CD4-positive, alpha-beta T cell (primary cell): Measurements from ENCODE around the gene ZNF827. TPM values are rescaled to one million over a fixed set of nuclear protein-coding genes. Genes with fewer than 3 reads are reported as not detected.

Experiments
- ATAC-seq: fragments of 200-7000 bp; cut with Tn5 transposase; one replicate; pipeline ENCODE4 v1.10.0; 2022; ENCODE audit warnings: mild to moderate bottlenecking; ENCODE audit not compliant: poor library complexity
- CTCF ChIA-PET: fragments of 350-600 bp; sonication (Branson Sonifier 250); formaldehyde crosslinking; loops from one replicate; lab custom pipeline; 2021; ENCODE audit warnings: antibody characterized with exemption, inconsistent platforms; lab: Charles Lee
- POLR2A ChIA-PET: fragments of 350-600 bp; sonication (Branson Sonifier 250); formaldehyde crosslinking; loops from one replicate; lab custom pipeline; 2021; ENCODE audit warnings: antibody characterized with exemption, inconsistent platforms; lab: Charles Lee
- DNase-seq, 14 experiments: peaks; one replicate each; pipeline ENCODE4 v3.0.0-alpha.2; 2013 to 2020; ENCODE audit warnings: mixed read lengths in 2 of 14
- H3K27ac ChIP-seq, 2 donors: one replicate each; pipeline versions ENCODE4 v1.5.1 to v1.7.0; 2013; ENCODE audit warnings: low read length in 2 of 2, low read depth in 1 of 2, mild to moderate bottlenecking in 1 of 2
- H3K27me3 ChIP-seq, 2 experiments: 1 replicate in 1 of 2; 2 replicates in 1 of 2; pipeline versions ENCODE4 v1.6.1 to v1.7.0; 2013; ENCODE audit warnings: low read length in 2 of 2, control low read depth in 1 of 2, mild to moderate bottlenecking in 1 of 2, moderate library complexity in 1 of 2; ENCODE audit not compliant: insufficient read depth in 2 of 2, control insufficient read depth in 1 of 2
- H3K36me3 ChIP-seq: one replicate; pipeline ENCODE4 v1.6.1; 2013; ENCODE audit warnings: low read length, control low read depth; ENCODE audit not compliant: insufficient read depth
- H3K4me1 ChIP-seq: one replicate; pipeline ENCODE4 v1.6.1; 2013; ENCODE audit warnings: low read length, control low read depth; ENCODE audit not compliant: insufficient read depth
- H3K4me3 ChIP-seq: one replicate; pipeline ENCODE4 v1.5.1; 2013; ENCODE audit warnings: mild to moderate bottlenecking, low read length, moderate library complexity
- H3K9me3 ChIP-seq, 2 experiments: 1 replicate in 1 of 2; 2 replicates in 1 of 2; pipeline versions ENCODE4 v1.6.1 to v1.7.0; 2013; ENCODE audit warnings: low read length in 2 of 2, mild to moderate bottlenecking in 2 of 2, control low read depth in 1 of 2, moderate library complexity in 1 of 2; ENCODE audit not compliant: control insufficient read depth in 1 of 2, insufficient read depth in 1 of 2
- H3K27ac Mint-ChIP-seq: one replicate; pipeline ENCODE4 v1.8.0; 2020; ENCODE audit warnings: mixed read lengths
- H3K27me3 Mint-ChIP-seq: one replicate; pipeline ENCODE4 v1.8.0; 2021; ENCODE audit warnings: mixed read lengths
- H3K36me3 Mint-ChIP-seq: one replicate; pipeline ENCODE4 v1.8.0; 2021; ENCODE audit warnings: low read depth, mixed read lengths
- H3K4me1 Mint-ChIP-seq: one replicate; pipeline ENCODE4 v1.8.0; 2021; ENCODE audit warnings: low read depth, mixed read lengths
- H3K4me3 Mint-ChIP-seq: one replicate; pipeline ENCODE4 v1.8.0; 2020; ENCODE audit warnings: mild to moderate bottlenecking, mixed read lengths
- H3K9me3 Mint-ChIP-seq: one replicate; pipeline ENCODE4 v1.8.0; 2020; ENCODE audit warnings: mixed read lengths
- CTCF ChIP-seq: fragments of 200-600 bp; IDR thresholded peaks from one replicate; pipeline ENCODE4 v1.8.0; 2022; ENCODE audit warnings: antibody characterized with exemption, mild to moderate bottlenecking
- intact Hi-C, 2 experiments: fragments of 100-400 bp; cut with DNase I in 1 of 2; cut with micrococcal nuclease in 1 of 2; formaldehyde crosslinking; loops; one replicate each; pipeline versions ENCODE4 v1.15.1 to v1.9.0; 2023 to 2025; cut with DNase I, micrococcal nuclease
- total RNA-seq, 174 experiments: library from RNA in 2 of 174; stranded (reverse) in 2 of 174; gene quantifications; one replicate each; pipeline ENCODE4 v1.2.3 and lab custom pipeline; 2021 to 2026

ZNF827 gene
- total RNA-seq, 2 experiments from 2014 or later: 13.7 to 14.3 TPM

DNA sequence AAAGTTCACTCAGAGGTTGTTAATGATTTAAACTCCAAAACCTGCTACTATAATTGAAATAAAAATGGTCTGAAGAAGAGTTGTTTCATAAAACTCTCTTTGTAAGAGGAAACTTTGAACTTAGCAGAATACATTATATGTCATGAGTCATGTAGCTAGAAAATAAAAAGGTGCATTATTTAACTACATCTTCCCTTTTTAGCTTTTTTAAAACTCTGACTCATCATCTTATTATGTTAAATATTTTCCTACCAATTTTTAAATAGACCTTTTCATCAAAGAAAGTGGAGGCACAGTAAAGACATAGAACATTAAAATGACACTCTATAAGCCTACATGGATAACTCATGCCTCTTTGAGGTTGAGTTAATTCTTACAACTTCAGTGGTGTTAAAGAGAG is 1.2 kb upstream of the ZNF827 start:
- H3K4me3 Mint-ChIP-seq: peak overlapping the region; percentile 97
- H3K4me1 ChIP-seq: peaks cover 16% of the 10 kb centered on the region
- no peak for TF ChIP-seq CTCF

GRCh38 chr4:145939441-145939750 is 773 bp upstream of the ZNF827 start:
- no peak overlapping the region for H3K27ac ChIP-seq
- ChIA-PET POLR2A (interaction anchor here (0.7 to 1.1 kb wide), 8 partner anchors 10 to 1101 kb away, joined by 3 to 4 read pairs (median 3); partner anchors contain the start of genes ABCE1 and ANAPC10), CTCF (interaction anchor here (1.6 to 1.8 kb wide), 2 partner anchors 17 to 49 kb away, joined by 4 read pairs; no protein-coding TSS in a partner anchor)
- peaks cover 37% of the 10 kb centered on the region for H3K4me1 Mint-ChIP-seq
- peaks cover 16% of the 10 kb centered on the region for H3K4me1 ChIP-seq
- H3K36me3 ChIP-seq: no peaks in the 10 kb centered on the region
- H3K4me3 Mint-ChIP-seq: peak overlapping the region; percentile 97
- intact Hi-C loops: loop anchor here (5.0 to 10.0 kb wide), 7 partner anchors 97 to 762 kb away; partner anchors contain the start of genes LSM6 (in 2 of the 2) and MMAA (in 1 of the 2)
- no peak for ATAC-seq
- H3K36me3 Mint-ChIP-seq: peaks cover 18% of the 10 kb centered on the region
- no peak for DNase-seq
- no peaks in the 10 kb centered on the region for H3K9me3 ChIP-seq
- peak overlapping the region; percentile 91 for H3K27ac Mint-ChIP-seq
- no peak overlapping the region for H3K4me3 ChIP-seq
- H3K27me3 Mint-ChIP-seq: peaks cover 5% of the 10 kb centered on the region
- H3K9me3 Mint-ChIP-seq: no peaks in the 10 kb centered on the region
- no peak for TF ChIP-seq CTCF
- H3K27me3 ChIP-seq: no peaks in the 10 kb centered on the region

More for the DNA sequence above, 1.2 kb upstream of the ZNF827 start:
- intact Hi-C loops: loop anchor here (5.0 to 10.0 kb wide), 7 partner anchors 98 to 763 kb away; partner anchors contain the start of genes LSM6 (in 2 of the 2) and MMAA (in 1 of the 2)
- Histone ChIP-seq H3K4me3 (no peak overlapping the region), H3K27me3 (no peaks in the 10 kb centered on the region), H3K27ac (no peak overlapping the region), H3K9me3 (no peaks in the 10 kb centered on the region), H3K36me3 (no peaks in the 10 kb centered on the region)
- Mint-ChIP-seq H3K36me3 (peaks cover 18% of the 10 kb centered on the region), H3K27ac (peak overlapping the region; percentile 91), H3K27me3 (peaks cover 5% of the 10 kb centered on the region), H3K4me1 (peaks cover 32% of the 10 kb centered on the region), H3K9me3 (no peaks in the 10 kb centered on the region)
- DNase-seq: no peak
- CTCF ChIA-PET: interaction anchor here (1.8 kb wide), 1 partner anchor 16 kb away, joined by 4 read pairs; no protein-coding TSS in a partner anchor
- POLR2A ChIA-PET: interaction anchor here (0.8 kb wide), 1 partner anchor 26 kb away, joined by 3 read pairs; no protein-coding TSS in a partner anchor
- no peak for ATAC-seq

- Histone ChIP-seq H3K4me3 (peak overlapping the region; percentile 83), H3K27me3 (no peaks in the 10 kb centered on the region), H3K4me1 (peaks cover 16% of the 10 kb centered on the region), H3K9me3 (no peaks in the 10 kb centered on the region), H3K27ac (peak overlapping the region; percentile 52 to 75), H3K36me3 (no peaks in the 10 kb centered on the region)
- peak; percentile 16 to 80 (median 38) for DNase-seq
- no peaks in the 10 kb centered on the region for H3K9me3 Mint-ChIP-seq
- no peak for TF ChIP-seq CTCF
- CTCF ChIA-PET: interaction anchor here (1.6 kb wide), 1 partner anchor 48 kb away, joined by 4 read pairs; no protein-coding TSS in a partner anchor
- POLR2A ChIA-PET: interaction anchor here (0.6 to 1.1 kb wide), 5 partner anchors 14 to 840 kb away, joined by 3 to 4 read pairs (median 3); partner anchors contain the start of genes ABCE1 and ANAPC10
- peaks cover 47% of the 10 kb centered on the region for H3K4me1 Mint-ChIP-seq
- intact Hi-C loops: loop anchor here (5.0 to 10.0 kb wide), 7 partner anchors 96 to 761 kb away; partner anchors contain the start of genes LSM6 (in 2 of the 2) and MMAA (in 1 of the 2)
- peak; percentile 61 for ATAC-seq
- H3K27me3 Mint-ChIP-seq: peaks cover 5% of the 10 kb centered on the region
- H3K4me3 Mint-ChIP-seq: peak overlapping the region; percentile 97
- peak overlapping the region; percentile 91 for H3K27ac Mint-ChIP-seq
- peaks cover 18% of the 10 kb centered on the region for H3K36me3 Mint-ChIP-seq
These were observed 532 bp downstream of the ZNF827 start for GRCh38 chr4:145937971-145938611.
